Measurements from ENCODE around the gene ITPR2.

- no peak for TF ChIP-seq POLR2A (IDR thresholded peaks at IDR 0.05; ENCODE audit: low read depth, low read length)
- no peak for TF ChIP-seq POLR2AphosphoS5 (IDR thresholded peaks at IDR 0.05; ENCODE audit: low read depth, low read length)
- no peak for TF ChIP-seq TAF1 (IDR thresholded peaks at IDR 0.05; ENCODE audit: borderline replicate concordance, low read depth, low read length)
Measured at GRCh38 chr12:26740991-26741390, 92.0 kb downstream of the ITPR2 start.

Data from GM12892 (cell line).